ENCODE measurements around the gene RAB18. TPM values are rescaled to one million over a fixed set of nuclear protein-coding genes. Genes with fewer than 3 reads are reported as not detected.
"Not testable (repeated sequence)": the region's sequence is repeated elsewhere in the genome, so short reads cannot be mapped to it uniquely, and the experiment has no call there.

RAB18 gene
- polyA plus RNA-seq, 4 donors, result 103 to 143 (median 125) TPM

DNA sequence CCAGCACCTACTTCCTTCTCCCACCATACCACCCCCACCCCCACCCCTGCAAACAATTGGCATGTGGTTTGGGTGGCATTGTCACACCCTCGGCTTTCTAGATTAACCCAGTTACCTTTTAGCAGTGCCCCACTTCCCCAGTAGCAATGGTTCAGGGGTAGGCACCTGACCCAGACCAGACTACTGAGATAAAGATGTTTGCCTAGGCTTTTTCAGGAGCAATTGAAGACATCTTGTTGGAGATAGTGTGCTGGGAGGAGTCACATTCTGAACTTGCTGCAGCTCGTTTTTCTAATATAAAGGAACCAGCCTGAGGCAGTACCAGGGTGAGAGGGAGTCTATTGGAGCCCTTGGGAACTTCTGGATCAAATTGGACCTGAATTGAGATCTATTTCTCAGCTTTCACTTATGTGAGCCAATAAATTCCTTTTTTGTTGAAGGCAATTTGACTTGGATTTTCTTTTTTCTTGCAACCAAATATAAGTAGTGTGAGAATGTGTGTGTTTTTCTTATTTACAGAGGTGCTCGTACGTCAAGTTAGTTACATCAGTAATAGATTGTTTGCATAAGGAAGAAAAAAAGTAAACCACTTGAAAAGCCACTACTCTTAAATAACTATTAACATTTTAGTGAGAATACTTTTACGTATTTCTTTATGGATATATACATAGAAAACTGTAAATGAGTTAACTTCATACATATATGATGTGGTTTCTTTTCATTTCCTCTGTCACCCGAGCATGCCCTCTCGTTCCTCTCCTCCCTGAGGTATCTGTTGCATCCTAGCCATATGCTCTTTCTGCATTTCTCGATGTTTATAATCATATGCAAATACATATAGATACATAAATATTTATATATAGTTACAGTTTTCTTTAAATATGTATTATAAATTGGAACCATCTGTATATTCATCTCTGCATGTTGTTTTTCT lies 38.0 kb downstream of the RAB18 start:
- DNase-seq (ENCODE audit: low read depth in 4 of 4, low spot score in 3 of 4), result no peak

- no peak for DNase-seq (ENCODE audit: low read depth in 4 of 4, low spot score in 3 of 4)
Observed at GRCh38 chr10:27542812-27543211, 38.7 kb downstream of the RAB18 start.

DNA sequence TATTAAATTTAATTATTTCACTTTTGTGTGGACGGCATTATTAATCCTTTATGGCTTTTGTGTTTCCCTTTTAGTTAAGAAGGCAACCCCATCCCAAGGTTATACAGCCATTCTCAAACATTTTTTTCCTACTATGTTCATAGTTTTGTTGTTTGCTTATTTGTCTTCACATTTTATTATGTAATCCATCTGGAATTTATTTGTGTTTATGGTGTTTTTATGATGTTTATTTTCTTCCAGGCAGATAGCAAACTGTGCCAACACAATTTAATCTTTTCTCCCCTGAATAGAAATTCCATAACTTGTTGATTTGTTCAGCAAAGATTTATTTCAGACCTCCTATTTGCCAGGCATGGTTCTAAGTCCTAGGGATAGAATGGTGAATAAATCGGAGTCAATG lies 42.9 kb downstream of the RAB18 start:
- DNase-seq (ENCODE audit: low read depth in 4 of 4, low spot score in 3 of 4), result no peak

DNA sequence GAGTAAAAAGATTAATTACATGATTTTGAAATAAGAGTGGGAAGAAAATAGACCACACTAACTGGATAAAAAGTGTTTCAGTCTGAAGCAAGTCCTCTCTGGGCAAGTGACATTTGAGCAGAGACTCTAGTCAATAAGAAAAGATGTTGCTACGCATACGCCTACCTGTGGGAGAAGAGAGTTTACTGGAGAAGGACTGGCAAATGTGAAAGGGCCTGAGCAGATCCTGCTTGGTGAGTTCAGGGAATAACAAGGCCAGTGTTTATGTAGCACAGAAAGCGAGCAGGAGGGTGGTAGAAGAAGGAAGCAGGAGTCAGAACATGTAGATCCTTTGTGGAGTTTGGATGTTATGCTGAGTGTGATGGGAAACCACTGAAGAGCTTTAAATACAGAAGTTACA lies 43.4 kb downstream of the RAB18 start:
- no peak for DNase-seq (ENCODE audit: low read depth in 4 of 4, low spot score in 3 of 4)

- DNase-seq (ENCODE audit: low read depth in 4 of 4, low spot score in 3 of 4), result no peak
Observed at GRCh38 chr10:27550823-27551222, 46.7 kb downstream of the RAB18 start.

DNA sequence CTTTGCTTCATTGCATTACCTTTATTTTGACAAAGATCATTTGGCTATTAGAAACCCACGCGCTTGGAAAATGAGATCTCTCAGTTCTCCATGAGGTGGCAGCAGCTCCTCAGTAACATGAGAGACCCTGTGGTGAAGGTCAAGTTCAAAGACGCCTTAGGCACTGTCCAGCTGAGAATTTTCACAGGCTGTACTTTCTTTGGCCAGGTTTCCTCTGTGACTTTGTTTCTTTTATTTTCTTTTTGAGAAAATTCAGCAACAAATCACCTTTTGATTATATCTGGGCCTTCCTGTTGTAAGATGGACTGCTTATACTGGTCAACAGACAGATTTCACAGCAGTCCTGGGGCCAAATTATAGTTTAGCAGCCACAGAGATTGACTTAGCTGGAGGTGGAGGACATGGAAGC lies 54.5 kb downstream of the RAB18 start:
- DNase-seq (ENCODE audit: low read depth in 4 of 4, low spot score in 3 of 4), result peak; percentile 16 to 29 (median 24)

- no peak for DNase-seq (ENCODE audit: low read depth in 4 of 4, low spot score in 3 of 4)
Observed at GRCh38 chr10:27561334-27561733, 57.2 kb downstream of the RAB18 start.

- no peak for DNase-seq (ENCODE audit: low read depth in 4 of 4, low spot score in 3 of 4)
Observed at GRCh38 chr10:27564398-27564797, 60.3 kb downstream of the RAB18 start.

GRCh38 chr10:27564880-27565279 lies 60.8 kb downstream of the RAB18 start:
- no peak for DNase-seq (ENCODE audit: low read depth in 4 of 4, low spot score in 3 of 4)

DNA sequence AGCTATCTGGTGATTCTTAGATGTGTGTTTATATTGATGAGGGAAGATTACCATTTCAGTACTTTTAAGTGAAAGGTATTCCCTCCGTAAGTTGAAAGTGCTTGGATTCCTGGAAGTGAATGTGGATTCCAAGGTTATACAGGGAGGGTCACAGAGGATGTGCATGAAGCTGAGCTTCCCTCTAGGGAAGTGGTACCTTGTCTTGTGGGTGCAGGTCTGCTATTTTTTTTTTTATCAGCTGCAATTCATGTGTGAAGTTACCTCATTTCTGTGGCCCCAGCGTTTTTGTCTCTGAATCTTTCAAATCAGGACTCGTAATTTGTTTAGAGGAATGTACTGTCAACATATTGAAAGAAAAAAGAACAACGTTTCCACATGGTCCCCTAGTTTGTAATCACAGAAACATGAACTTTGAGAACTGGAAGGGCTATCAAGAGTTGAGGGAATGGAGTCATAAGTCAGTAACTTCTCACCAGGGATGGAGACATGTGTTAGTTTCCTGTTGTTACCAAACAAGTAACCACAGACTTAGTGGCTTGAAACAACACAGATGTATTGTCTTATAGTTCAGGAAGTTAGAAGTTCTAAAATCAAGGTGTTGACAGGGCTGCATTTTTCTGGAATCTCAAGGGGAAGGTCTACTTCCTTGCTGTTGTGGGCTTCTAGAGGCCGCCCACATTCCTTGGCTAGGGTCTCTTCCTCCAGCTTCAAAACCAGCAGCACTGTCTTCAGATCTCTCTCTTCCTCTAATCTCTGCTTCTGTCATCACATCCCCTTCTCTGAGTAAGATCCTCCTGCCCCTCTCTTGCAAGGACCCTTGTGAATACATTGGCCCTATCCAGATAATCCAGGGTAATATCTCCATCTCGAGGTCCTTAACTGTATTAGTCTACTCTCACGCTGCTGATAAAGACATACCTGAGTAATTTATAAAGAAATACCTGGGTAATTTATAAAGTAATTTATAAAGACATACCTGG lies 64.4 kb downstream of the RAB18 start:
- no peak for DNase-seq (ENCODE audit: low read depth in 4 of 4, low spot score in 3 of 4)

DNA sequence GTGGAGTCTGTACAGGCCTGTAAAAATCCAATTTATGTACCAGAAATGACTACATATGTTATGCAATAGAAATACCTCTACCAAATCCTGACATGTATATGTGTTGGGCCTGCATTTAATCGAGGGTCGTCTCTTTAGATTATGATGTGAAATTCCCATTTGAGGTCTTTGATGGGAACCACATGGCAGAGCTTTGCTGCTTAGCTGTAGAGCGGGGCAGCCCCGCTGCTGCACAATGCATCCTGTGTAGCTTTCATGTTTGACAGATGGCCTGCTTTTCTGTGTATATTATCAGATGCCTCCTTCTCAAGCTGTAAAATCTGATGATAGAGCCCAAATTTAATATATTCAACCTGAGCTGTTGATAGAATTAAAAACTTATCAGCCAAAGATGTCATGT lies 65.8 kb downstream of the RAB18 start:
- no peak for DNase-seq (ENCODE audit: low read depth in 4 of 4, low spot score in 3 of 4)

GRCh38 chr10:27577038-27577437 lies 72.9 kb downstream of the RAB18 start:
- DNase-seq (ENCODE audit: low read depth in 4 of 4, low spot score in 3 of 4), result not testable (repeated sequence)

DNA sequence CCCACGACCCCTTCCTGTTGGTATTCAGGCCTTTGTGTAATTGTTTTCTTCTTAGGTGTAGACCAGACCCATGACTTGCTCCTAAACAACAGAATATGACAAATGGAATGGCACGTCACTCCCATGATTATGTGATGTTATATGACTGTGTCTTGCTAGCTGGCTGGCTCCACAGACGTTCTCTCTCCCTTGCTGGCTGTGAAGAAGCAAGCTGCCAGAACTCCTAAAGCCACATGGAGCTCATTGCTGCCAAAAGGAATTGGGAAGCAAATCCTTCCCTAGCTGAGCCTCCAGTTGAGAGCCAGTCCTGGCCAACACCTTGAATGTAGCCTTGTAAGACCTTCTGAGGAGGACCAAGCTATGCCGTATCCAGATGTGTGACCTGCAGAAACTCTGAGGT lies 74.2 kb downstream of the RAB18 start:
- no peak for DNase-seq (ENCODE audit: low read depth in 4 of 4, low spot score in 3 of 4)

GRCh38 chr10:27581225-27581624 lies 77.1 kb downstream of the RAB18 start:
- no peak for DNase-seq (ENCODE audit: low read depth in 4 of 4, low spot score in 3 of 4)

- DNase-seq (ENCODE audit: low read depth in 4 of 4, low spot score in 3 of 4), result no peak
Observed at GRCh38 chr10:27584302-27584701, 80.2 kb downstream of the RAB18 start.

Other genes starting within 250 kb of the RAB18 start
- gene MKX, start 241.5 kb downstream of the RAB18 start, polyA plus RNA-seq (ENCODE audit: insufficient read length in 4 of 4), result 10 to 100 TPM in 1 of 4 donors, under 1 TPM in 3; 0.11 to 10.2 (median 0.42) TPM

Data from left renal pelvis (tissue), 4 donors.